Gastroesophageal sphincter (tissue), 4 donors: ENCODE measurements around the gene SEMG2. TPM values are rescaled to one million over a fixed set of nuclear protein-coding genes. Genes with fewer than 3 reads are reported as not detected.

ENCODE experiments used
- ATAC-seq: fragments of 150-250 bp; one replicate; pipeline ENCODE4 v1.9.1; 2016; ENCODE audit warnings: mild to moderate bottlenecking, moderate library complexity
- H3K27ac ChIP-seq, 4 donors: fragments of 200-600 bp; sonication (generic) in 3 of 4; 1 replicate in 3 of 4; 2 replicates in 1 of 4; pipeline ENCODE4 v1.5.1; 2016 to 2019
- H3K27me3 ChIP-seq: fragments of 200-600 bp; sonication (generic); one replicate; pipeline ENCODE4 v1.5.1; 2019
- H3K36me3 ChIP-seq, 2 donors: fragments of 200-600 bp; sonication (generic); one replicate each; pipeline ENCODE4 v1.5.1; 2019; ENCODE audit warnings: control low read depth in 1 of 2
- H3K4me1 ChIP-seq, 3 donors: fragments of 200-600 bp; sonication (generic); 1 replicate in 2 of 3; 2 replicates in 1 of 3; pipeline ENCODE4 v1.5.1; 2016 to 2019; ENCODE audit warnings: control low read depth in 2 of 3
- H3K4me3 ChIP-seq, 2 donors: fragments of 200-600 bp; sonication (generic); one replicate each; pipeline ENCODE4 v1.5.1; 2019; ENCODE audit warnings: mild to moderate bottlenecking in 1 of 2, moderate library complexity in 1 of 2
- H3K9me3 ChIP-seq, 3 donors: fragments of 200-600 bp; sonication (generic); one replicate each; pipeline ENCODE4 v1.5.1; 2017 to 2019; ENCODE audit warnings: control low read depth in 2 of 3
- CTCF ChIP-seq, 4 experiments: fragments of 200-600 bp in 2 of 4; fragments of 450-650 bp in 2 of 4; sonication (generic) in 1 of 4; IDR thresholded peaks; one replicate each; pipeline ENCODE4 v1.5.1; 2017 to 2019; ENCODE audit warnings: antibody characterized with exemption in 4 of 4, mild to moderate bottlenecking in 2 of 4, moderate library complexity in 2 of 4
- EP300 ChIP-seq: sonication (generic); formaldehyde crosslinking; IDR thresholded peaks from one replicate; pipeline ENCODE4 v1.6.1; 2017; ENCODE audit warnings: antibody characterized with exemption, mild to moderate bottlenecking
- POLR2A ChIP-seq, 2 donors: fragments of 450-650 bp; IDR thresholded peaks; one replicate each; pipeline ENCODE4 v1.6.1; 2017; ENCODE audit warnings: antibody characterized with exemption in 2 of 2, mild to moderate bottlenecking in 2 of 2, moderate library complexity in 1 of 2
- POLR2AphosphoS5 ChIP-seq: sonication (generic); formaldehyde crosslinking; IDR thresholded peaks from one replicate; pipeline ENCODE4 v1.6.1; 2017; ENCODE audit warnings: antibody characterized with exemption
- WGBS, 2 donors: methylation state at CpG; one replicate each; pipeline ENCODE4 v1.1.5; 2018; ENCODE audit warnings: low coverage in 1 of 2; 5-methylcytosine and 5-hydroxymethylcytosine counted together
- total RNA-seq, 4 donors: library from RNA; depleted of rRNA; stranded (reverse); fragments of >200 nt; gene quantifications; one replicate each; pipeline ENCODE4 v1.1.0, GENCODE V29; 2016

Gene SEMG2
- total RNA-seq, 4 donors from 2014 or later: not detected

DNA sequence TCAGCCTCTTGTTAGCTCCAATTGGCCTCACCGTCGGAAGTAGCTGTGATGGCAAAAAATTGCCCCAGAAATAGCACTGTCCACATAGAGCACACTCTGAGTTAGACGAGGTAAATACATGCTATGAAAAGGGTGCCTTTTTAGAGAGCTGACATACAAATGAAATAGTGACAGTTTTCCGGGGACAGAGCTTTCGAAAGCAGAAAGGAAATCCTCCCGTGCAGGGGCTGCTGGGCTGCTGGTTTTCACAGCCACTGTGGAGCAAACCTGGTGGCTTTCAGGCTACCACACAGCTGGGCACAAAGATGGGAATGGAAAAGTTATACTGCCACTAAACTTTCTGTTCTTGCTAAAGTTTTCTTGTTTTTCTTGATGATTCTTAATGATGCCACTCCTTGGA is 24.9 kb downstream of the SEMG2 start:
- 41 to 49% methylated on average over 6 of the region's 6 CpGs for WGBS, 2 donors

DNA sequence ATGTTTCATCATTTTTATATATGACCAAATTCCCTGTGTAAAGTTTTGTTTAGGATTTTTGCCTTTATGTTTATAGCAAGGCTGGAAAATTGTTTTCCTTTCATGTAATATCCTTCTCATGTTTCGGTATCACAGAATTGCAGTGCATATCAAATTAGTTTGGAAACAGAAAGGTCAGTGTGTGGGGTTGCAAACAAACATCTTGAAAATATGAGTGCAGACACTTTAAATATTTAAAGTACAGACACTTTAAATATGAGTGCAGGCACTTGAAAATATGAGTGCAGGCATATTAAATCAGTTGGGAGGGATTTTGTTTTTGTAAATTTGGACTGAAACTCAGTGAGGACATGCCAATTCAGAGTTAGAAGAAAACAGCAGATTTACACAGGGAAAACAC is 26.7 kb downstream of the SEMG2 start:
- H3K4me1 ChIP-seq: no peaks in the 10 kb centered on the region
- H3K9me3 ChIP-seq: no peaks in the 10 kb centered on the region
- no peak overlapping the region for H3K4me3 ChIP-seq
- WGBS, 2 donors: 21 to 27% methylated on average over 1 of the region's 1 CpG
- peaks cover 20% of the 10 kb centered on the region for H3K27me3 ChIP-seq
- no peak overlapping the region for H3K27ac ChIP-seq
- TF ChIP-seq CTCF (IDR thresholded peaks at IDR 0.05) (no peak), EP300 (no peak), POLR2A (IDR thresholded peaks at IDR 0.05) (no peak), POLR2AphosphoS5 (no peak)
- no peak for ATAC-seq
- no peaks in the 10 kb centered on the region for H3K36me3 ChIP-seq

More for the DNA sequence above, 24.9 kb downstream of the SEMG2 start:
- no peak overlapping the region for H3K4me3 ChIP-seq
- H3K36me3 ChIP-seq: no peaks in the 10 kb centered on the region
- H3K27ac ChIP-seq: no peak overlapping the region
- H3K27me3 ChIP-seq: peaks cover 20% of the 10 kb centered on the region
- ATAC-seq: no peak
- no peaks in the 10 kb centered on the region for H3K9me3 ChIP-seq
- no peaks in the 10 kb centered on the region for H3K4me1 ChIP-seq
- TF ChIP-seq CTCF (IDR thresholded peaks at IDR 0.05): no peak
- TF ChIP-seq POLR2AphosphoS5: no peak
- TF ChIP-seq EP300: no peak
- TF ChIP-seq POLR2A (IDR thresholded peaks at IDR 0.05): no peak

DNA sequence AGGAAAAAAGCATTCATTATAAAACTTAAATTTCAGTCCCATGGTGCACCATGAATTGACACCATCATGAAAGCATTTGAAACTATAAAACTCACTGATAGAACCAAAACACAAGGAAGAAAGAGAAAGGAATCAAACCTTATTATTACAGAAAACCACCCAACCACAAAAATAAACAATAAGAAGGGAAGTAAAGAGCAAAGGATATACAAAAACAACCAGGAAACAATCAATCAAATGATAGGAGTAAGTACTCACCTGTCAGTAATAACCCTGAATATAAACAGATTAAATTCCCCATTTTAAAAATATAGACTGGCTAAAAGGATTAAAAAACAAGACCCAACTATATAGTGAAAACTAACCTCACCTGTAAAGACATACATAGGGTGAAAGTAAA is 27.4 kb downstream of the SEMG2 start:
- Histone ChIP-seq H3K36me3 (no peaks in the 10 kb centered on the region), H3K9me3 (no peaks in the 10 kb centered on the region), H3K4me3 (no peak overlapping the region), H3K4me1 (no peaks in the 10 kb centered on the region), H3K27me3 (peaks cover 20% of the 10 kb centered on the region), H3K27ac (no peak overlapping the region)
- ATAC-seq: no peak
- TF ChIP-seq EP300 (no peak), POLR2A (IDR thresholded peaks at IDR 0.05) (no peak), CTCF (IDR thresholded peaks at IDR 0.05) (no peak), POLR2AphosphoS5 (no peak)

DNA sequence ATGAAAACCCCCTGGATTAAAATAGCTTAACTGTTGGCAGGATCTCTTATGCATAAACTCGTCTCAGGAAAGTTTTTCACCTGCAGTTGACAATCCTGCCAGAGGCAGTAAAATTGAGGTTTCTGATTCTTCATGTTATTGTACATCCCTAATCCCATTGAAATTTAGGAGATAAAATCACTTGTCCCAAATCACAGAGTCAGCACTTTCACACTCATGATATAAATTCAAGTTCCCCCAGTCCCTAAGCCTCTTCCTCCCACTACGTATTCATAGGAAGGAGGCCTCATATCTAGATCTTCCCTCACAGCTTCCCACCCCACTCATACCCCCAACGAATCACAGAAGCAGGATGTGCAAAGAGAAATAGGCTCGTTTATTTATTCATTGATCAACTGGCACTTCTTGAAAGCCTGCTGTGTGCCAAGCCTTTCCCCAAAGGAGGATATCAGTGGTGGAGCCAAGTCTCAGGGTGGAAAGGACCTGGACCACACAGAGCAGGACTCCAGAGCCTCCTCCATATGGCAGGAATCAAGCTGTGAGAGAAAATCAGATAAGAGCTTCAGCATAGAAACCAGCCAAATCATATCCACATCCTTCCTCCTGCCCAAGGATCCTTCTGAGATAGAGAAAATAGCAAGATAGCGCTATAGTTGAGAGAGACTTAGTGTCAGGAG is 30.8 kb downstream of the SEMG2 start:
- WGBS, 2 donors: 22 to 32% methylated on average over 5 of the region's 5 CpGs
- Histone ChIP-seq H3K27ac (no peak overlapping the region), H3K36me3 (no peaks in the 10 kb centered on the region), H3K4me1 (peaks cover 0 to 17% (median 0%) of the 10 kb centered on the region in 3 donors), H3K4me3 (no peak overlapping the region), H3K9me3 (no peaks in the 10 kb centered on the region), H3K27me3 (peaks cover 8% of the 10 kb centered on the region)
- TF ChIP-seq POLR2A (IDR thresholded peaks at IDR 0.05): no peak
- no peak for TF ChIP-seq POLR2AphosphoS5
- TF ChIP-seq CTCF (IDR thresholded peaks at IDR 0.05): no peak
- TF ChIP-seq EP300: no peak
- ATAC-seq: no peak

DNA sequence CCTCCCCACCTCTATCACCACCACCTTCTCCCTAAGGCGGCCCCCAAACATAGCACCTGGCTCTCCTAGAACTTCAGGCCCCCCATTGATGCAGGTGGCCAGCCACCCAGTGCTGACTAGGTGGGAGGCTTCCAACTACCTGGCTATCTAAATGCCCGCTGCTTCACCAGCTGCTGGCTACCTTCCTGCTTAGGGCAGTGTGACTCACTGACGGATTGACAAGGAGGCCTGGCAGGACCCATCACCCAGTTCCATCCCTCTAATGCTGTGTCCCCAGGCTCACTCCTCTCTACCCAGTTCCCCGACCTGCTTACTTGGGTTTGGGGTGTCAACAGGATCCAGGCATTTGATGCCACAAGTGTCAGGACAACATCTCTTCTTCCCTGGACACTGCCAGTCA is 32.1 kb downstream of the SEMG2 start:
- 83% methylated on average over 1 of the region's 4 CpGs; no CpG with 5 or more reads in 1 of the 2 donors for WGBS, 2 donors
- H3K4me3 ChIP-seq: peak overlapping the region in 1 of 2 donors; percentile 30
- peaks cover 0 to 17% (median 0%) of the 10 kb centered on the region in 3 donors for H3K4me1 ChIP-seq
- TF ChIP-seq POLR2AphosphoS5: no peak
- no peak for TF ChIP-seq EP300
- no peak for TF ChIP-seq CTCF (IDR thresholded peaks at IDR 0.05)
- TF ChIP-seq POLR2A (IDR thresholded peaks at IDR 0.05): no peak
- no peak for ATAC-seq
- no peaks in the 10 kb centered on the region for H3K36me3 ChIP-seq
- H3K27ac ChIP-seq: no peak overlapping the region
- H3K9me3 ChIP-seq: no peaks in the 10 kb centered on the region
- peaks cover 8% of the 10 kb centered on the region for H3K27me3 ChIP-seq
